ENCODE data around the gene ERP29.

DNA sequence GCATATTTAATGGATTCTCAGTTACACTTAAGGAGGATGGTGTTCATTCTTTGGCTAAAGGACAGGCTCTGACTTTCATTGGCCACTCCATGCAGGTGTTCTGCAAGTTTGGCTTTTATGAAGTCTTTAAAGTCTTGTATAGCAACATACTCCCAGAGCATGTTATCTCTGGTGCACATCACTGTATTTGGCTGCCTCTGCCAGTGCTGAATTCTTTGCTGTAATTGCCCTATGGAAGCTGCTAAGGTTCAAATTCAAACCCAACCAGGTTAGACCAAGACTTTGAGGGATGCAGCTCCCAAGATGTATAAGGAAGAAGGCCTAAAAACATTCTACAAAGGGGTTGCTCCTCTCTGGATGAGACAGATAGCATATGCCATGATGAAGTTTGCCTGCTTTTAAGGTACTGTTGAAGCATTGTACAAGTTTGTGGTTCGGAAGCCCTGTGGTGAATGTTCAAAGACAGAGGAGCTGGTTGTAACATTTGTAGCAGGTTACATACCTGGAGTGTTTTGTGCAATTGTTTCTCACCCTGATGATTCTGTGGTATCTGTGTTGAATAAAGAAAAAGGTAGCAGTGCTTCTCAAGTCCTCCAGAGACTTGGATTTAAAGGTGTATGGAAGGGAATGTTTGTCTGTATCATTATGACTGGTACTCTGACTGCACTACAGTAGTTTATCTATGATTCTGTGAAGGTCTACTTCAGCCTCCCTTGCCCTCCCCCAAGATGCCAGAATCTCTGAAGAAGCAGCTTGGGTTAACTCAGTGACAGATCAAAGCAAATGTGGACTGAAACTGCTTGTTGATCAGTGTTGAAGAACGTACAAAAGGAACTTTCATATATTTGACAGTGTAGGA is 19.7 kb upstream of the ERP29 start:
- TF ChIP-seq, protein P1, sequence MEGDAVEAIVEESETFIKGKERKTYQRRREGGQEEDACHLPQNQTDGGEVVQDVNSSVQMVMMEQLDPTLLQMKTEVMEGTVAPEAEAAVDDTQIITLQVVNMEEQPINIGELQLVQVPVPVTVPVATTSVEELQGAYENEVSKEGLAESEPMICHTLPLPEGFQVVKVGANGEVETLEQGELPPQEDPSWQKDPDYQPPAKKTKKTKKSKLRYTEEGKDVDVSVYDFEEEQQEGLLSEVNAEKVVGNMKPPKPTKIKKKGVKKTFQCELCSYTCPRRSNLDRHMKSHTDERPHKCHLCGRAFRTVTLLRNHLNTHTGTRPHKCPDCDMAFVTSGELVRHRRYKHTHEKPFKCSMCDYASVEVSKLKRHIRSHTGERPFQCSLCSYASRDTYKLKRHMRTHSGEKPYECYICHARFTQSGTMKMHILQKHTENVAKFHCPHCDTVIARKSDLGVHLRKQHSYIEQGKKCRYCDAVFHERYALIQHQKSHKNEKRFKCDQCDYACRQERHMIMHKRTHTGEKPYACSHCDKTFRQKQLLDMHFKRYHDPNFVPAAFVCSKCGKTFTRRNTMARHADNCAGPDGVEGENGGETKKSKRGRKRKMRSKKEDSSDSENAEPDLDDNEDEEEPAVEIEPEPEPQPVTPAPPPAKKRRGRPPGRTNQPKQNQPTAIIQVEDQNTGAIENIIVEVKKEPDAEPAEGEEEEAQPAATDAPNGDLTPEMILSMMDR (IDR thresholded peaks at IDR 0.05; ENCODE audit: poor library complexity, severe bottlenecking): no peak
- TF ChIP-seq, protein P2, sequence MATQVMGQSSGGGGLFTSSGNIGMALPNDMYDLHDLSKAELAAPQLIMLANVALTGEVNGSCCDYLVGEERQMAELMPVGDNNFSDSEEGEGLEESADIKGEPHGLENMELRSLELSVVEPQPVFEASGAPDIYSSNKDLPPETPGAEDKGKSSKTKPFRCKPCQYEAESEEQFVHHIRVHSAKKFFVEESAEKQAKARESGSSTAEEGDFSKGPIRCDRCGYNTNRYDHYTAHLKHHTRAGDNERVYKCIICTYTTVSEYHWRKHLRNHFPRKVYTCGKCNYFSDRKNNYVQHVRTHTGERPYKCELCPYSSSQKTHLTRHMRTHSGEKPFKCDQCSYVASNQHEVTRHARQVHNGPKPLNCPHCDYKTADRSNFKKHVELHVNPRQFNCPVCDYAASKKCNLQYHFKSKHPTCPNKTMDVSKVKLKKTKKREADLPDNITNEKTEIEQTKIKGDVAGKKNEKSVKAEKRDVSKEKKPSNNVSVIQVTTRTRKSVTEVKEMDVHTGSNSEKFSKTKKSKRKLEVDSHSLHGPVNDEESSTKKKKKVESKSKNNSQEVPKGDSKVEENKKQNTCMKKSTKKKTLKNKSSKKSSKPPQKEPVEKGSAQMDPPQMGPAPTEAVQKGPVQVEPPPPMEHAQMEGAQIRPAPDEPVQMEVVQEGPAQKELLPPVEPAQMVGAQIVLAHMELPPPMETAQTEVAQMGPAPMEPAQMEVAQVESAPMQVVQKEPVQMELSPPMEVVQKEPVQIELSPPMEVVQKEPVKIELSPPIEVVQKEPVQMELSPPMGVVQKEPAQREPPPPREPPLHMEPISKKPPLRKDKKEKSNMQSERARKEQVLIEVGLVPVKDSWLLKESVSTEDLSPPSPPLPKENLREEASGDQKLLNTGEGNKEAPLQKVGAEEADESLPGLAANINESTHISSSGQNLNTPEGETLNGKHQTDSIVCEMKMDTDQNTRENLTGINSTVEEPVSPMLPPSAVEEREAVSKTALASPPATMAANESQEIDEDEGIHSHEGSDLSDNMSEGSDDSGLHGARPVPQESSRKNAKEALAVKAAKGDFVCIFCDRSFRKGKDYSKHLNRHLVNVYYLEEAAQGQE (IDR thresholded peaks at IDR 0.05; ENCODE audit: borderline replicate concordance): no peak
- TF ChIP-seq POLR2AphosphoS5 (IDR thresholded peaks at IDR 0.05) (no peak), RAD21 (conservative IDR thresholded peaks at IDR 0.05) (no peak), EZH2 (IDR thresholded peaks at IDR 0.05; ENCODE audit: borderline replicate concordance, insufficient read depth, low read length, poor library complexity, severe bottlenecking) (no peak), EP300 (conservative IDR thresholded peaks at IDR 0.05; ENCODE audit: poor library complexity, severe bottlenecking) (no peak), SMC3 (conservative IDR thresholded peaks at IDR 0.05; ENCODE audit: poor library complexity) (no peak), TAF1 (IDR thresholded peaks at IDR 0.05; ENCODE audit: low read depth) (no peak), MXI1 (conservative IDR thresholded peaks at IDR 0.05; ENCODE audit: poor library complexity, severe bottlenecking) (no peak)

All from neural cell (in vitro differentiated cells).